GM18951 (cell line): ENCODE data around the gene DARS2.
"Not testable (repeated sequence)": the region's sequence is repeated elsewhere in the genome, so short reads cannot be mapped to it uniquely, and the experiment has no call there.

Experiments
- POLR2A ChIP-seq: IDR thresholded peaks from 4 replicates; pipeline ENCODE4 v1.6.1; 2011; ENCODE audit warnings: mild to moderate bottlenecking; ENCODE audit not compliant: insufficient read length, insufficient read depth; ENCODE audit errors: extremely low read depth
- in situ Hi-C: fragments of 300-500 bp; cut with MboI; formaldehyde crosslinking; loops from one replicate; pipeline ENCODE4 v1.12.0; 2022; ENCODE audit warnings: low sequenced_read_pairs, mixed read lengths, inconsistent platforms; ENCODE audit not compliant: unreplicated experiment

Gene DARS2

DNA sequence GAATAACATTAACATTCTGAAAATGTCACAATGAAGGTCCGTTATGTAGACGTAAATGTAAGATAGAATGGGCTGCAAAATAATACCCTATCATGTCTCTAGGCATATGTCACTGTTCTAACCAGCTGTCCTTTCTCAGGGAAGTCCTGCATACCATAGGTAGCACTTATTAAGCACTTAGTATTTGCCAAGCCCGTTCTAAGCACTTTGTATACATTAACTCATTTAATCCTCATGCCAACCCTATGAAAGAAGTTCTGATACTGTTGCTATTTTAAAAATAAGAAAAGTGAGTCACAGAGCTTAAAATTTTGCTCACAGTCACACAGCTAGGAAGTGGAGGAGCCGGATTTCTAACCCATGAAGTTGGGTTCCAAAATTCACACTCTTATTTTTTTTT lies 27.6 kb downstream of the DARS2 start:
- no peak for TF ChIP-seq POLR2A
- in situ Hi-C loops, result no loop called here

GRCh38 chr1:173853074-173853473 lies 28.6 kb downstream of the DARS2 start:
- TF ChIP-seq POLR2A, result no peak
- in situ Hi-C loops, result no loop called here

DNA sequence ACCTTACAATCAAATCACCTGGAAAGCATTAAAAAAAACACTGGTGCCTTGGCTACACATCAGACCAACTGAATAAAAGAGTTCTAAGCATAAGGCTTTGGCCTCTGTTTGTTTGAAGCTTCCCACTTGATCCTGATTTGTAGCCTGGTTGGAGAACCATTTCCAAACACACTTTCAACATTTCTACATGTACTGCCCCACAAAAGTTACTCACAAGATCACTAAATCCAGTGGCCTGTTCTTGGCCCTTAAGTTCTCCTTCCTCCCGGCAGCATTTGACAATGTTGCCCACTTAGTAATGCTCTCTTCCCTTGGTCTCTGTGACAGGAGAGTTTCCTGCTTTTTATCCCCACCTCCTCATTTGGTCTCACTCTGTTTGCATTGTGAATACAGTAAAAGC lies 31.5 kb downstream of the DARS2 start:
- in situ Hi-C loops, result no loop called here
- TF ChIP-seq POLR2A, result no peak

DNA sequence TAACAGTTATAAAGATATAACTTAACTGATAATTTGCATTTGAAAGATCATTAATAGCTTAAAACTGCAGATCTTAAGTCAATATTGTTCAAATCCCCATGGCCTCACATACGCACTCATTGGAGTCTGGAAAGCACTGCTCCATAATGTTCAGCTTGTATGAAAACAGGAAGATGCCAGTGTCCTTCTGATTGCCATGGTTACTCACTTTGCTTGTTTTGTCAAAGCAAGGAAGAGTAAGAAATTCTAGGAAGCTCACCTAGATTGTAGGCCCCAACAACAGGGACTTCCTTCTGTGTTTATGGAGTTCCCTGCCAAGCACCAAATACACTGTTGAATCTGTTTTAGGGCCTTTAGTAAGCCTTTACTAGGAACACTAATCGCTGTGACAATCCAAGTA lies 32.4 kb downstream of the DARS2 start:
- TF ChIP-seq POLR2A, result no peak
- in situ Hi-C loops, result no loop called here

DNA sequence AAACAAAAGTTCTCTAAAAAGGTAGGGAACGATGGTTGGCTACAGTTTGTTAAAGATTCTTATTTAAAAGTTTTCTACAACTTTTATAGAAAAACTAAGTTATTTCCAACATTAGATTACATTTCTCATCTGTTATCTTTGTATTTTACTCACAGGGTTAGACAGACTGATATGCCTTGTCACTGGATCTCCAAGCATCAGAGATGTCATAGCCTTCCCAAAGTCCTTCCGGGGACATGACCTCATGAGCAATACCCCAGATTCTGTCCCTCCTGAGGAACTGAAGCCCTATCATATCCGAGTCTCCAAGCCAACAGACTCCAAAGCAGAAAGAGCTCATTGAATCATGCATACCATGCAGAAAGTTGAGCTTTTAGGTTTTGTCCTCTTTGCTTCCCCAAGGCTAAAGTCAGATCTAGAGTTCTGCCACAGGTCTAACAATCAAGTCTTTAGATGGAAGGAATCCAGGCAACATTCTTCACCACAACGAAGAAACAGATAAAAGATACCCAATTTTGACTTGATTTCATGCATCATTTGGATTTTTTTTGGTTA lies 33.0 kb downstream of the DARS2 start:
- in situ Hi-C loops, result no loop called here
- TF ChIP-seq POLR2A, result no peak

GRCh38 chr1:173859547-173859946 lies 35.1 kb downstream of the DARS2 start:
- in situ Hi-C loops, result not testable (repeated sequence)

DNA sequence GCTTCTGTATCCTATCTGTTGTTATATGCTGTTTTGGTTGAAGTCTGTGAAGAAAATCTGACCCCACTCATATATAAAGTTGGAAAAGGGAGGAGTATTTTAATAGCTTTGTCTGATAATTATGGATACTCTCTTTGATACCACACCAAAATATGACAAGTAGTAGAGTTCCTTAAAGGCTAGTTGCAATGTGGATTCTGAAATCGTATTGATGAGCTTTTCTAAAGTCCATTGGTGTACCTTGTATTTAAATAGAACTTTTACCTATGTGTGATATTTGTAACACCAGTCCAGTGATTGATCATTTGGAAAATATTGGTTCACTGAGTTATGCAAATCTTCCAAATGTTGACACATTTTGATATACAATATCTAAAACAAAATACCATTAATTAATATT lies 35.6 kb downstream of the DARS2 start:
- no peak for TF ChIP-seq POLR2A

GRCh38 chr1:173861731-173862145 lies 37.3 kb downstream of the DARS2 start:
- in situ Hi-C loops, result no loop called here

More for the DNA sequence above, 35.6 kb downstream of the DARS2 start:
- in situ Hi-C loops, result no loop called here

GRCh38 chr1:173862146-173862768 lies 37.8 kb downstream of the DARS2 start:
- TF ChIP-seq POLR2A, result peak; percentile 45
- in situ Hi-C loops, result not testable (repeated sequence)

More at GRCh38 chr1:173861731-173862145, 37.3 kb downstream of the DARS2 start:
- no peak for TF ChIP-seq POLR2A

GRCh38 chr1:173862769-173863223 lies 38.3 kb downstream of the DARS2 start:
- in situ Hi-C loops, result no loop called here
- no peak for TF ChIP-seq POLR2A

- TF ChIP-seq POLR2A, result no peak
- in situ Hi-C loops, result no loop called here
Observed at GRCh38 chr1:173863224-173864161, 39.0 kb downstream of the DARS2 start.

GRCh38 chr1:173864179-173864867 lies 39.9 kb downstream of the DARS2 start:
- in situ Hi-C loops, result no loop called here
- no peak for TF ChIP-seq POLR2A
